HepG2 (cell line): ENCODE results near the gene ECM1. TPM values are rescaled to one million over a fixed set of nuclear protein-coding genes. Genes with fewer than 3 reads are reported as not detected.
A peak's percentile ranks its signal among the peaks of the same experiment; 100 is the strongest.

ENCODE experiments used
- ATAC-seq: fragments of 200-7000 bp; cut with Tn5 transposase; 3 replicates; pipeline ENCODE4 v1.9.1; 2020; ENCODE audit warnings: mild to moderate bottlenecking, moderate library complexity
- Bru-seq: library from RNA; stranded (reverse); fragments of 400-500 nt; gene quantifications from one replicate; lab custom pipeline; 2021; lab: Mats Ljungman, UMichigan
- BruChase-seq, 2 experiments: library from RNA; stranded (reverse); fragments of 400-500 nt; gene quantifications; one replicate each; lab custom pipeline; 2021; lab: Mats Ljungman, UMichigan
- BruUV-seq: library from RNA; stranded (reverse); fragments of 400-500 nt; replicated peaks from 2 replicates; lab custom pipeline; 2021; lab: Mats Ljungman, UMichigan
- CTCF ChIA-PET: fragments of 300-600 bp; formaldehyde crosslinking; extraction: SDS; loops from one replicate; lab custom pipeline; 2021; ENCODE audit warnings: low total read pairs, inconsistent platforms, low intra/inter-chr PET ratio; lab: Yijun Ruan, JAX
- POLR2A ChIA-PET: fragments of 350-600 bp; sonication (Branson Sonifier 250); formaldehyde crosslinking; loops from one replicate; lab custom pipeline; 2020; ENCODE audit warnings: antibody characterized with exemption, inconsistent platforms; lab: Yijun Ruan, JAX
- DNase-seq: peaks from one replicate; pipeline ENCODE4 v3.0.0-alpha.2; 2015; ENCODE audit warnings: low spot score
- FAIRE-seq: peaks from 3 replicates; lab custom pipeline; 2011; peaks lifted over from hg19 to GRCh38; lab: Jason Lieb, UNC
- H2AFZ ChIP-seq: one replicate; pipeline ENCODE4 v1.6.1; 2011; ENCODE audit warnings: low read length, inconsistent platforms
- H3K27ac ChIP-seq: fragments of 300-600 bp; 3 replicates; pipeline ENCODE4 v1.8.0; 2011; ENCODE audit warnings: mixed run types, mild to moderate bottlenecking, mixed read lengths, low read length, inconsistent platforms; ENCODE audit not compliant: insufficient read depth; ENCODE audit errors: extremely low read length
- H3K27me3 ChIP-seq, 2 experiments: fragments of 200-600 bp in 1 of 2; 2 replicates in 1 of 2; 3 replicates in 1 of 2; pipeline versions ENCODE4 v1.6.0 to v1.8.0; 2011; ENCODE audit warnings: low read length in 2 of 2, mild to moderate bottlenecking in 2 of 2, moderate library complexity in 2 of 2, inconsistent platforms in 1 of 2; ENCODE audit not compliant: insufficient read depth in 2 of 2, control insufficient read depth in 1 of 2
- H3K36me3 ChIP-seq, 2 experiments: fragments of 200-600 bp in 1 of 2; replicated peaks in 1 of 2; 2 replicates in 1 of 2; 3 replicates in 1 of 2; pipeline versions ENCODE4 v1.5.1 to v1.8.0; 2011; ENCODE audit warnings: low read length in 2 of 2, inconsistent platforms in 1 of 2; ENCODE audit not compliant: insufficient read depth in 2 of 2, control insufficient read depth in 1 of 2
- H3K4me1 ChIP-seq: 2 replicates; pipeline ENCODE4 v1.5.1; 2012; ENCODE audit warnings: low read length, inconsistent platforms; ENCODE audit not compliant: insufficient read depth
- H3K4me2 ChIP-seq: 2 replicates; pipeline ENCODE4 v1.6.0; 2011; ENCODE audit warnings: low read depth, low read length, inconsistent platforms
- H3K4me3 ChIP-seq, 3 experiments: fragments of 200-600 bp in 1 of 3; sonication (generic), shearing (Covaris generic) in 1 of 3; replicated peaks in 1 of 3; 2 replicates each; pipeline ENCODE4 v1.5.1; 2011 to 2016; ENCODE audit warnings: low read length in 3 of 3, inconsistent platforms in 2 of 3, low read depth in 2 of 3, mild to moderate bottlenecking in 2 of 3, control low read depth in 1 of 3, mixed read lengths in 1 of 3; ENCODE audit not compliant: insufficient read depth in 1 of 3
- H3K79me2 ChIP-seq: one replicate; pipeline ENCODE4 v1.6.1; 2011; ENCODE audit warnings: low read length, inconsistent platforms; ENCODE audit not compliant: insufficient read depth
- H3K9ac ChIP-seq: 2 replicates; pipeline ENCODE4 v1.6.0; 2011; ENCODE audit warnings: mild to moderate bottlenecking, low read depth, low read length, inconsistent platforms; ENCODE audit not compliant: insufficient read depth
- H3K9me3 ChIP-seq: 2 replicates; pipeline ENCODE4 v1.5.1; 2012; ENCODE audit warnings: mild to moderate bottlenecking, low read length
- H4K20me1 ChIP-seq: 2 replicates; pipeline ENCODE4 v1.6.0; 2011; ENCODE audit warnings: inconsistent platforms, mild to moderate bottlenecking, low read length, moderate library complexity; ENCODE audit not compliant: insufficient read depth
- GPN1 ChIP-seq: sonication (generic); formaldehyde crosslinking; IDR thresholded peaks from 2 replicates; pipeline ENCODE4 v1.5.1; 2020; ENCODE audit warnings: missing genetic modification reagents, borderline replicate concordance
- GTF3A ChIP-seq: sonication (generic); formaldehyde crosslinking; conservative IDR thresholded peaks from 2 replicates; pipeline ENCODE4 v1.4.0; 2020; ENCODE audit warnings: mild to moderate bottlenecking, missing genetic modification reagents
- HNF4A ChIP-seq: sonication (generic); formaldehyde crosslinking; IDR thresholded peaks from 2 replicates; pipeline ENCODE4 v1.4.0; 2020; ENCODE audit warnings: missing genetic modification reagents
- SRF ChIP-seq: IDR thresholded peaks from 2 replicates; pipeline ENCODE4 v1.6.1; 2011; ENCODE audit warnings: mild to moderate bottlenecking, low read depth, low read length, moderate library complexity
- ZNF253 ChIP-seq: sonication (generic); formaldehyde crosslinking; IDR thresholded peaks from 2 replicates; pipeline ENCODE4 v1.8.0; 2022; ENCODE audit warnings: mild to moderate bottlenecking, missing genetic modification reagents, borderline replicate concordance
- ZNF790 ChIP-seq: sonication (generic); formaldehyde crosslinking; IDR thresholded peaks from 2 replicates; pipeline ENCODE4 v1.8.0; 2022; ENCODE audit warnings: missing genetic modification reagents, mild to moderate bottlenecking, borderline replicate concordance
- WGBS: methylation state at CpG from one replicate; pipeline ENCODE4 v1.1.6; 2017; ENCODE audit warnings: low lambda C conversion rate; 5-methylcytosine and 5-hydroxymethylcytosine counted together
- in situ Hi-C: cut with HindIII; loops from 2 replicates; pipeline ENCODE4 v1.10.0; 2017; ENCODE audit warnings: low pct_unique_long_range_greater_than_20kb; ENCODE audit not compliant: extremely low pct_ligation_motif_present
- intact Hi-C: fragments of 100-400 bp; cut with micrococcal nuclease; formaldehyde crosslinking; loops from one replicate; pipeline ENCODE4 v1.10.0; 2022; ENCODE audit not compliant: unreplicated experiment
- long read RNA-seq, 2 experiments: library from RNA in 1 of 2; library from polyadenylated mRNA in 1 of 2; stranded (forward) in 1 of 2; unstranded in 1 of 2; transcript quantifications; one replicate each; pipeline ENCODE4 v2.0.0, GENCODE V29; 2019 to 2022
- polyA minus RNA-seq, 3 experiments: library from RNA; depleted of rRNA, polyadenylated mRNA; stranded (reverse); fragments of >200 nt; gene quantifications; 2 replicates each; pipeline ENCODE4 v1.2.3, GENCODE V29; 2011; ENCODE audit warnings: low replicate concordance in 1 of 3
- polyA plus RNA-seq, 8 experiments: library from polyadenylated mRNA; depleted of rRNA in 3 of 8; stranded (reverse) in 7 of 8; unstranded in 1 of 8; fragments of >200 nt; fragmentation: Illumina TruSeq in 4 of 8; extraction: Trizol in 4 of 8; gene quantifications; 2 replicates each; pipeline versions ENCODE4 v1.2.1 to v1.2.3, GENCODE V29; 2011 to 2016; ENCODE audit warnings: low read depth in 4 of 8, missing spikeins in 1 of 8, mixed read lengths in 1 of 8; ENCODE audit not compliant: insufficient read depth in 1 of 8
- total RNA-seq, 5 experiments: library from RNA; depleted of rRNA; stranded (reverse); fragments of >200 nt; fragmentation: Illumina TruSeq; extraction: Trizol; gene quantifications; 2 replicates each; pipeline ENCODE4 v1.2.3, GENCODE V29; 2016; ENCODE audit warnings: low read depth in 1 of 5

Gene ECM1
- 0.13 and 0.42 TPM in 2 replicates for total RNA-seq (2016; rRNA removed; fragmentation: Illumina TruSeq; extraction: Trizol)
- 0.20 and 0.26 TPM in 2 replicates for total RNA-seq (2016; cell fraction: cytosol; rRNA removed; fragmentation: Illumina TruSeq; extraction: Trizol; ENCODE audit: low read depth)
- total RNA-seq (2016; cell fraction: insoluble cytoplasmic fraction; rRNA removed; fragmentation: Illumina TruSeq; extraction: Trizol) = 0.32 TPM in 1 of 2 replicates, not detected in the other
- total RNA-seq (2016; cell fraction: membrane; rRNA removed; fragmentation: Illumina TruSeq; extraction: Trizol) = 0.19 and 0.31 TPM in 2 replicates
- total RNA-seq (2016; cell fraction: nucleus; rRNA removed; fragmentation: Illumina TruSeq; extraction: Trizol) = 0.53 and 0.84 TPM in 2 replicates
- polyA plus RNA-seq (2011; rRNA removed) = 1.0 and 1.4 TPM in 2 replicates
- polyA plus RNA-seq (2011; cell fraction: cytosol; rRNA removed) = 0.47 and 0.51 TPM in 2 replicates
- 4.9 and 5.0 TPM in 2 replicates for polyA plus RNA-seq (2011; cell fraction: nucleus; rRNA removed)
- 0.64 and 1.1 TPM in 2 replicates for polyA plus RNA-seq (2012)
- polyA plus RNA-seq (2016; cell fraction: cytosol; fragmentation: Illumina TruSeq; extraction: Trizol; ENCODE audit: low read depth) = 0.29 and 0.53 TPM in 2 replicates
- 0.15 TPM in 1 of 2 replicates, not detected in the other for polyA plus RNA-seq (2016; cell fraction: insoluble cytoplasmic fraction; fragmentation: Illumina TruSeq; extraction: Trizol; ENCODE audit: low read depth)
- 0.24 and 0.42 TPM in 2 replicates for polyA plus RNA-seq (2016; cell fraction: membrane; fragmentation: Illumina TruSeq; extraction: Trizol; ENCODE audit: low read depth)
- 3.5 TPM in 2 replicates for polyA plus RNA-seq (2016; cell fraction: nucleus; fragmentation: Illumina TruSeq; extraction: Trizol; ENCODE audit: insufficient read depth, low read depth)
- 0.20 and 8.4 TPM in 2 replicates for polyA minus RNA-seq (2011; rRNA and poly(A)+ RNA removed; ENCODE audit: low replicate concordance)
- 0.69 TPM in 1 of 2 replicates, not detected in the other for polyA minus RNA-seq (2011; cell fraction: cytosol; rRNA and poly(A)+ RNA removed)
- 0.90 and 0.99 TPM in 2 replicates for polyA minus RNA-seq (2011; cell fraction: nucleus; rRNA and poly(A)+ RNA removed)
- Bru-seq, nascent RNA = percentile 29 among the genes with signal in this experiment
- BruChase-seq, experiment 1, labeled RNA remaining after a 6-hour chase = percentile 42 among the genes with signal in this experiment
- percentile 27 among the genes with signal in this experiment for BruChase-seq, experiment 2, labeled RNA remaining after a 2-hour chase
- long read RNA-seq, experiment 1 = 0 reads
- long read RNA-seq, experiment 2 = 0 reads

GRCh38 chr1:150507912-150508864 is at the start of gene ECM1:
TSS of gene ECM1 (plus strand) at chr1:150508109. CDS start at chr1:150508210, 101 bp downstream.
- no TSS peak for BruUV-seq
- FAIRE-seq = no peak
- ChIA-PET POLR2A (interaction anchor here (0.7 to 0.8 kb wide), 2 partner anchors 21 to 24 kb away, joined by 3 to 4 read pairs; partner anchors contain the start of gene TARS2), CTCF (no interaction called here)
- H3K4me2 ChIP-seq = no peak within 1 kb of the TSS
- peaks cover 9% of the 10 kb centered on the region; the same call in 1 of the 2 replicates for H3K4me1 ChIP-seq
- in situ Hi-C loops = no loop called here
- no peaks in the 10 kb centered on the region for H3K79me2 ChIP-seq
- intact Hi-C loops = no loop called here
- no peak; the same call in 2 of the 3 replicates for ATAC-seq
- WGBS = 98% methylated on average over 7 of the region's 7 CpGs
- no peak for DNase-seq
- no peak within 1 kb of the TSS for H3K27ac ChIP-seq
- TF ChIP-seq ZNF253 (CRISPR knock-in tag) (no peak), HNF4A (CRISPR knock-in tag) (no peak), GTF3A (no peak), GPN1 (CRISPR knock-in tag) (no peak), ZNF790 (no peak), SRF (no peak)
- TF ChIP-seq, all 625 proteins: peak for 0
- H3K9ac ChIP-seq = no peak within 1 kb of the TSS
- no peak within 1 kb of the TSS for H2AFZ ChIP-seq
- no peaks in the 10 kb centered on the region for H4K20me1 ChIP-seq
- H3K36me3 ChIP-seq = peaks cover 18 to 36% of the 10 kb centered on the region in 2 experiments; a peak in 4 of 5 replicates
- no peaks in the 10 kb centered on the region for H3K27me3 ChIP-seq
- H3K9me3 ChIP-seq = no peaks in the 10 kb centered on the region
- H3K4me3 ChIP-seq = no peak within 1 kb of the TSS
